B cell (primary cell): Measurements from ENCODE around the gene IBA57. TPM values are rescaled to one million over a fixed set of nuclear protein-coding genes. Genes with fewer than 3 reads are reported as not detected.
"Not testable (repeated sequence)": the region's sequence is repeated elsewhere in the genome, so short reads cannot be mapped to it uniquely, and the experiment has no call there.

Experiments
- ATAC-seq: fragments of 200-7000 bp; cut with Tn5 transposase; one replicate; pipeline ENCODE4 v1.10.0; 2021; ENCODE audit warnings: low read depth, mild to moderate bottlenecking, moderate number of reproducible peaks, moderate library complexity
- CTCF ChIA-PET: fragments of 350-600 bp; sonication (Branson Sonifier 250); formaldehyde crosslinking; loops from one replicate; lab custom pipeline; 2021; ENCODE audit warnings: antibody characterized with exemption, inconsistent platforms; lab: Charles Lee
- POLR2A ChIA-PET: fragments of 350-600 bp; sonication (Branson Sonifier 250); formaldehyde crosslinking; loops from one replicate; lab custom pipeline; 2021; ENCODE audit warnings: antibody characterized with exemption; lab: Charles Lee
- DNase-seq: peaks from one replicate; pipeline ENCODE4 v3.0.0; 2013
- H2AFZ ChIP-seq: 2 replicates; pipeline ENCODE4 v1.6.1; 2012; ENCODE audit warnings: mild to moderate bottlenecking, low read depth, low read length; ENCODE audit not compliant: insufficient read depth, poor library complexity, severe bottlenecking
- H3K27ac ChIP-seq, 2 donors: 1 replicate in 1 of 2; 2 replicates in 1 of 2; pipeline ENCODE4 v1.5.1; 2012 to 2013; ENCODE audit warnings: low read length in 2 of 2, mild to moderate bottlenecking in 2 of 2, moderate library complexity in 1 of 2
- H3K27me3 ChIP-seq, 4 experiments: fragments of 200-600 bp in 1 of 4; sonication (generic) in 1 of 4; replicated peaks in 1 of 4; 1 replicate in 2 of 4; 2 replicates in 2 of 4; pipeline versions ENCODE4 v1.6.1 to v1.7.0; 2013 to 2016; ENCODE audit warnings: low read length in 3 of 4, mild to moderate bottlenecking in 2 of 4, mixed read lengths in 1 of 4, moderate library complexity in 1 of 4; ENCODE audit not compliant: insufficient read depth in 4 of 4, control insufficient read depth in 3 of 4; ENCODE audit errors: control extremely low read depth in 1 of 4
- H3K36me3 ChIP-seq, 2 experiments: replicated peaks in 1 of 2; 1 replicate in 1 of 2; 2 replicates in 1 of 2; pipeline versions ENCODE4 v1.6.1 to v1.7.1; 2013; ENCODE audit warnings: low read length in 1 of 2; ENCODE audit not compliant: insufficient read depth in 2 of 2, control insufficient read depth in 1 of 2; ENCODE audit errors: control extremely low read depth in 1 of 2, extremely low read depth in 1 of 2
- H3K4me1 ChIP-seq, 2 donors: fragments of 200-600 bp in 1 of 2; sonication (generic) in 1 of 2; 1 replicate in 1 of 2; 2 replicates in 1 of 2; pipeline versions ENCODE4 v1.5.1 to v1.6.1; 2013 to 2017; ENCODE audit warnings: low read length in 2 of 2; ENCODE audit not compliant: control insufficient read depth in 2 of 2, insufficient read depth in 2 of 2
- H3K4me2 ChIP-seq: replicated peaks from 2 replicates; pipeline ENCODE3; 2012; ENCODE audit warnings: mild to moderate bottlenecking, low read depth, low read length; ENCODE audit not compliant: poor library complexity, severe bottlenecking
- H3K4me3 ChIP-seq, 5 experiments: fragments of 200-600 bp in 1 of 5; sonication (generic) in 1 of 5; 1 replicate in 3 of 5; 2 replicates in 2 of 5; pipeline versions ENCODE4 v1.5.1 to v1.7.0; 2011 to 2016; ENCODE audit warnings: low read length in 4 of 5, mild to moderate bottlenecking in 4 of 5, low read depth in 2 of 5, control low read depth in 1 of 5, moderate library complexity in 1 of 5; ENCODE audit not compliant: insufficient read depth in 1 of 5; ENCODE audit errors: control extremely low read depth in 1 of 5, extremely low read depth in 1 of 5
- H3K79me2 ChIP-seq: fragments of 200-600 bp; sonication (generic); one replicate; pipeline ENCODE4 v1.6.0; 2016; ENCODE audit warnings: low read length; ENCODE audit not compliant: control insufficient read depth, insufficient read depth
- H3K9ac ChIP-seq: fragments of 200-600 bp; sonication (generic); 2 replicates; pipeline ENCODE4 v1.6.1; 2017; ENCODE audit warnings: mild to moderate bottlenecking, low read length, moderate library complexity
- H3K9me3 ChIP-seq, 3 donors: one replicate each; pipeline versions ENCODE4 v1.6.1 to v1.7.1; 2013; ENCODE audit warnings: low read length in 2 of 3; ENCODE audit not compliant: control insufficient read depth in 2 of 3, insufficient read depth in 1 of 3; ENCODE audit errors: control extremely low read depth in 1 of 3
- H4K20me1 ChIP-seq: 2 replicates; pipeline ENCODE4 v1.6.0; 2012; ENCODE audit warnings: mild to moderate bottlenecking, low read length; ENCODE audit not compliant: insufficient read depth, control insufficient read depth, poor library complexity, severe bottlenecking
- H3K27ac Mint-ChIP-seq: one replicate; pipeline ENCODE4 v1.8.0; 2021; ENCODE audit warnings: mixed read lengths
- H3K27me3 Mint-ChIP-seq: one replicate; pipeline ENCODE4 v1.8.0; 2021; ENCODE audit warnings: mixed read lengths
- H3K4me1 Mint-ChIP-seq: one replicate; pipeline ENCODE4 v1.8.0; 2021; ENCODE audit warnings: mixed read lengths
- H3K4me3 Mint-ChIP-seq: one replicate; pipeline ENCODE4 v1.8.0; 2021; ENCODE audit warnings: mixed read lengths
- H3K9me3 Mint-ChIP-seq: one replicate; pipeline ENCODE4 v1.8.0; 2022; ENCODE audit warnings: mixed read lengths; ENCODE audit not compliant: insufficient read depth
- CTCF ChIP-seq: fragments of 200-600 bp; IDR thresholded peaks from one replicate; pipeline ENCODE4 v1.8.0; 2022; ENCODE audit warnings: antibody characterized with exemption, mild to moderate bottlenecking
- EZH2 ChIP-seq: IDR thresholded peaks from 2 replicates; pipeline ENCODE4 v1.6.1; 2012; ENCODE audit warnings: borderline replicate concordance, low read depth, mild to moderate bottlenecking, moderate library complexity, low read length; ENCODE audit not compliant: insufficient read depth, poor library complexity, severe bottlenecking
- WGBS: methylation state at CpG from one replicate; pipeline ENCODE4 v1.1.5; 2013; ENCODE audit warnings: missing lambda C conversion rate; ENCODE audit not compliant: insufficient coverage; 5-methylcytosine and 5-hydroxymethylcytosine counted together
- intact Hi-C: fragments of 100-400 bp; cut with micrococcal nuclease; formaldehyde crosslinking; loops from one replicate; pipeline ENCODE4 v1.10.0; 2022
- polyA plus RNA-seq: library from polyadenylated mRNA; depleted of rRNA; stranded (reverse); fragments of >200 nt; gene quantifications from 2 replicates; pipeline ENCODE4 v1.2.3, GENCODE V29; 2012
- total RNA-seq, 2 donors: library from RNA; stranded (reverse); fragments of 120-200 nt in 1 of 2; gene quantifications; 1 replicate in 1 of 2; 2 replicates in 1 of 2; pipeline versions ENCODE4 v1.2.3 to v1.2.4, GENCODE V29; 2013 to 2022

The IBA57 gene
- total and polyA plus RNA-seq, 2 donors (not counting 1 experiment from before 2014, with no cell fraction given): 5.2 to 12.8 TPM

- Histone ChIP-seq H2AFZ (no peak overlapping the region), H3K4me2 (no peak overlapping the region), H4K20me1 (no peaks in the 10 kb centered on the region), H3K4me3 (no peak overlapping the region), H3K4me1 (no peaks in the 10 kb centered on the region), H3K27ac (no peak overlapping the region), H3K9ac (no peak overlapping the region), H3K9me3 (no peaks in the 10 kb centered on the region), H3K36me3 (no peaks in the 10 kb centered on the region), H3K27me3 (no peaks in the 10 kb centered on the region), H3K79me2 (no peaks in the 10 kb centered on the region)
- Mint-ChIP-seq H3K9me3 (no peaks in the 10 kb centered on the region), H3K27ac (no peak overlapping the region), H3K4me3 (no peak overlapping the region), H3K27me3 (no peaks in the 10 kb centered on the region), H3K4me1 (no peaks in the 10 kb centered on the region)
- ChIA-PET CTCF (no interaction called here), POLR2A (no interaction called here)
- TF ChIP-seq EZH2 (no peak), CTCF (no peak)
- ATAC-seq (no peak), DNase-seq (no peak)
- 100% methylated on average over 6 of the region's 7 CpGs for WGBS
- intact Hi-C loops: no loop called here
These were observed 18.5 kb downstream of the IBA57 start for GRCh38 chr1:228184152-228184551.

- Histone ChIP-seq H3K9me3 (peaks cover 0 to 3% (median 0%) of the 10 kb centered on the region in 3 donors), H2AFZ (no peak overlapping the region), H3K36me3 (no peaks in the 10 kb centered on the region), H3K27me3 (no peaks in the 10 kb centered on the region), H3K4me2 (no peak overlapping the region), H4K20me1 (no peaks in the 10 kb centered on the region), H3K4me1 (no peaks in the 10 kb centered on the region), H3K27ac (no peak overlapping the region), H3K4me3 (no peak overlapping the region), H3K79me2 (no peaks in the 10 kb centered on the region), H3K9ac (no peak overlapping the region)
- Mint-ChIP-seq H3K9me3 (no peaks in the 10 kb centered on the region), H3K4me1 (no peaks in the 10 kb centered on the region), H3K27me3 (no peaks in the 10 kb centered on the region), H3K27ac (no peak overlapping the region), H3K4me3 (no peak overlapping the region)
- CTCF ChIA-PET: no interaction called here
- POLR2A ChIA-PET: no interaction called here
- WGBS: 94% methylated on average over 10 of the region's 11 CpGs
- no peak for DNase-seq
- ATAC-seq: no peak
- TF ChIP-seq EZH2: no peak
- intact Hi-C loops: no loop called here
These were observed 20.0 kb downstream of the IBA57 start for GRCh38 chr1:228185641-228185965.

- H3K27me3 Mint-ChIP-seq, DNase-seq, H3K27ac Mint-ChIP-seq, H3K9me3 ChIP-seq, H3K4me2 ChIP-seq, H2AFZ ChIP-seq, H3K4me3 ChIP-seq, H3K9ac ChIP-seq, H3K4me1 Mint-ChIP-seq, H4K20me1 ChIP-seq, H3K4me3 Mint-ChIP-seq, H3K79me2 ChIP-seq, H3K4me1 ChIP-seq, H3K9me3 Mint-ChIP-seq, POLR2A ChIA-PET, ATAC-seq, CTCF ChIA-PET, H3K27ac ChIP-seq, H3K36me3 ChIP-seq, intact Hi-C loops, H3K27me3 ChIP-seq: not testable (repeated sequence)
- WGBS: 83% methylated on average over 1 of the region's 2 CpGs
These were observed 22.6 kb downstream of the IBA57 start for GRCh38 chr1:228188249-228188648.
